HL-60 (cell line): ENCODE data around the gene KCNK15.

Source experiments
- GABPA ChIP-seq: IDR thresholded peaks from 2 replicates; pipeline ENCODE4 v1.6.1; 2012; ENCODE audit warnings: low read depth
- TF ChIP-seq, protein P1 (sequence below): IDR thresholded peaks from one replicate; pipeline ENCODE4 v1.5.1; 2011; ENCODE audit warnings: low read length, control low read depth, inconsistent platforms; ENCODE audit not compliant: insufficient read depth

DNA sequence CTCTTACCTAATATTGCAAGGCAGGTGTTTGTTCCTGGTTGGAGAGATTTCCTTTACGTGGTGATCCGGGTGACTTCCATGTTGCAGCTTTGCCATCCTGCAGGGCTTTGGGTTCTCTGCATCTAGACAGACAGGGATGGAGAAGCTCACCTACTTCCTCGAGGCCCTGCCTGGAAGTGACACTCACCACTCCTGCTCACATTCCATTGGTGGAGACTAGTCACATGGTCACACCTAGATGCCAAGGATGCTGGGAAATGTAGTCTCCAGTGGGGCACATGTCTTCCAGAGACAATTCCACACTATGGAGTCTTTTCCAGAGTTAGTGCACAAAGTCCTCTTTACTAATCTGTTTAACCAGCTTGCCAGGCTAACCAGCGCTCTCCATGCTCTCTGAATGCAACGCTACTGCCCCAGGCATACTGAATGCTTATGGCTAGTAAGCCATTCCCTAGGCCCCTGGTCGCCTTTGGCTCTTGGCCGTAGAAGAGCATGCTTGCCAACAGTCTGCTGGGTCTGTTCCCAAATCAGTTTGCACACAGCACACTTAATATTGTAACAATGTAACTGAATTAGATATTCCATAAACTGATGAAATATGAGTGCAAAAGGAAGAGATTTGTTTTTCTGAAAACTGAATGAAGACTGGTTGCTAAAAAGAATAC, 6.7 kb upstream of the KCNK15 start:
- TF ChIP-seq, protein P1, sequence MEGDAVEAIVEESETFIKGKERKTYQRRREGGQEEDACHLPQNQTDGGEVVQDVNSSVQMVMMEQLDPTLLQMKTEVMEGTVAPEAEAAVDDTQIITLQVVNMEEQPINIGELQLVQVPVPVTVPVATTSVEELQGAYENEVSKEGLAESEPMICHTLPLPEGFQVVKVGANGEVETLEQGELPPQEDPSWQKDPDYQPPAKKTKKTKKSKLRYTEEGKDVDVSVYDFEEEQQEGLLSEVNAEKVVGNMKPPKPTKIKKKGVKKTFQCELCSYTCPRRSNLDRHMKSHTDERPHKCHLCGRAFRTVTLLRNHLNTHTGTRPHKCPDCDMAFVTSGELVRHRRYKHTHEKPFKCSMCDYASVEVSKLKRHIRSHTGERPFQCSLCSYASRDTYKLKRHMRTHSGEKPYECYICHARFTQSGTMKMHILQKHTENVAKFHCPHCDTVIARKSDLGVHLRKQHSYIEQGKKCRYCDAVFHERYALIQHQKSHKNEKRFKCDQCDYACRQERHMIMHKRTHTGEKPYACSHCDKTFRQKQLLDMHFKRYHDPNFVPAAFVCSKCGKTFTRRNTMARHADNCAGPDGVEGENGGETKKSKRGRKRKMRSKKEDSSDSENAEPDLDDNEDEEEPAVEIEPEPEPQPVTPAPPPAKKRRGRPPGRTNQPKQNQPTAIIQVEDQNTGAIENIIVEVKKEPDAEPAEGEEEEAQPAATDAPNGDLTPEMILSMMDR = no peak
- no peak for TF ChIP-seq GABPA
